ENCODE data around the gene KREMEN1. TPM values are rescaled to one million over a fixed set of nuclear protein-coding genes. Genes with fewer than 3 reads are reported as not detected.

KREMEN1 gene
- total and polyA plus RNA-seq, 10 of the 15 experiments (the other 5 are each of a cell fraction or from before 2014, with no cell fraction given) = 0.10 to 2.5 (median 0.20) TPM; not detected in 1

GRCh38 chr22:29130476-29130875 lies 57.6 kb downstream of the KREMEN1 start:
- no peaks in the 10 kb centered on the region for H3K79me2 ChIP-seq (ENCODE audit: control insufficient read depth, insufficient read depth, low read length)
- no peaks in the 10 kb centered on the region for H3K27me3 ChIP-seq (replicated peaks in 1 of 2; ENCODE audit: control insufficient read depth in 2 of 2, insufficient read depth in 2 of 2, low read length in 1 of 2)
- no peak overlapping the region for H3K9ac ChIP-seq (ENCODE audit: control insufficient read depth, insufficient read depth, low read length)
- in situ Hi-C loops (cut with MboI) (no loop called here), intact Hi-C loops (cut with micrococcal nuclease; ENCODE audit: unreplicated experiment) (no loop called here)
- H3K4me2 ChIP-seq (ENCODE audit: control insufficient read depth, insufficient read depth) = no peak overlapping the region
- ChIA-PET RAD21 (ENCODE audit: unreplicated experiment) (no interaction called here), CTCF (interaction anchor here (0.7 to 1.0 kb wide), 2 partner anchors 20 to 24 kb away, joined by 3 read pairs; no protein-coding TSS in a partner anchor), POLR2A (no interaction called here), SMC1A (ENCODE audit: uncharacterized antibody, unreplicated experiment) (interaction anchor here (0.7 to 1.6 kb wide), 3 partner anchors 14 to 48 kb away, joined by 3 read pairs; no protein-coding TSS in a partner anchor)
- H3K36me3 ChIP-seq (ENCODE audit: control insufficient read depth in 2 of 2, insufficient read depth in 2 of 2, low read length in 1 of 2) = no peaks in the 10 kb centered on the region
- no peaks in the 10 kb centered on the region for H3K4me1 ChIP-seq (ENCODE audit: control insufficient read depth, insufficient read depth, low read length)
- DNase-seq (ENCODE audit: low read depth, low spot score) (no peak), ATAC-seq (no peak), FAIRE-seq (no peak)
- H3K27ac ChIP-seq (ENCODE audit: control insufficient read depth, insufficient read depth) = no peak overlapping the region
- no peak overlapping the region for H2AFZ ChIP-seq (ENCODE audit: control insufficient read depth, low read depth, low read length)
- H4K20me1 ChIP-seq (ENCODE audit: control insufficient read depth, insufficient read depth) = no peaks in the 10 kb centered on the region
- H3K9me3 ChIP-seq (replicated peaks; ENCODE audit: control insufficient read depth, insufficient read depth, low read length) = no peaks in the 10 kb centered on the region
- BruUV-seq (replicated peaks) = no TSS peak
- WGBS (ENCODE audit: insufficient coverage, insufficient replicate concordance, low lambda C conversion rate, missing lambda C conversion rate) = 55% methylated on average over 4 of the region's 4 CpGs
- no peak overlapping the region for H3K4me3 ChIP-seq
- TF ChIP-seq, protein P1, sequence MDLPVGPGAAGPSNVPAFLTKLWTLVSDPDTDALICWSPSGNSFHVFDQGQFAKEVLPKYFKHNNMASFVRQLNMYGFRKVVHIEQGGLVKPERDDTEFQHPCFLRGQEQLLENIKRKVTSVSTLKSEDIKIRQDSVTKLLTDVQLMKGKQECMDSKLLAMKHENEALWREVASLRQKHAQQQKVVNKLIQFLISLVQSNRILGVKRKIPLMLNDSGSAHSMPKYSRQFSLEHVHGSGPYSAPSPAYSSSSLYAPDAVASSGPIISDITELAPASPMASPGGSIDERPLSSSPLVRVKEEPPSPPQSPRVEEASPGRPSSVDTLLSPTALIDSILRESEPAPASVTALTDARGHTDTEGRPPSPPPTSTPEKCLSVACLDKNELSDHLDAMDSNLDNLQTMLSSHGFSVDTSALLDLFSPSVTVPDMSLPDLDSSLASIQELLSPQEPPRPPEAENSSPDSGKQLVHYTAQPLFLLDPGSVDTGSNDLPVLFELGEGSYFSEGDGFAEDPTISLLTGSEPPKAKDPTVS (IDR thresholded peaks at IDR 0.05; ENCODE audit: low read depth, low read length) = no peak
- TF ChIP-seq NFYB (IDR thresholded peaks at IDR 0.05; ENCODE audit: insufficient read depth, low read depth, low read length) (no peak), CBX5 (IDR thresholded peaks at IDR 0.05; ENCODE audit: low read depth) (no peak), CREM (IDR thresholded peaks at IDR 0.05; ENCODE audit: low read depth) (no peak), NFYA (IDR thresholded peaks at IDR 0.05; ENCODE audit: borderline replicate concordance, low read depth, low read length) (no peak), RELB (IDR thresholded peaks at IDR 0.05; ENCODE audit: low read depth) (no peak), NRF1 (conservative IDR thresholded peaks at IDR 0.05; ENCODE audit: low read depth, low read length) (no peak), POLR2AphosphoS5 (IDR thresholded peaks at IDR 0.05; ENCODE audit: low read length) (no peak), ZNF207 (IDR thresholded peaks at IDR 0.05; ENCODE audit: borderline replicate concordance) (no peak), CUX1 (IDR thresholded peaks at IDR 0.05; ENCODE audit: insufficient replicate concordance, low read depth, low read length) (no peak)
- TF ChIP-seq, protein P2, sequence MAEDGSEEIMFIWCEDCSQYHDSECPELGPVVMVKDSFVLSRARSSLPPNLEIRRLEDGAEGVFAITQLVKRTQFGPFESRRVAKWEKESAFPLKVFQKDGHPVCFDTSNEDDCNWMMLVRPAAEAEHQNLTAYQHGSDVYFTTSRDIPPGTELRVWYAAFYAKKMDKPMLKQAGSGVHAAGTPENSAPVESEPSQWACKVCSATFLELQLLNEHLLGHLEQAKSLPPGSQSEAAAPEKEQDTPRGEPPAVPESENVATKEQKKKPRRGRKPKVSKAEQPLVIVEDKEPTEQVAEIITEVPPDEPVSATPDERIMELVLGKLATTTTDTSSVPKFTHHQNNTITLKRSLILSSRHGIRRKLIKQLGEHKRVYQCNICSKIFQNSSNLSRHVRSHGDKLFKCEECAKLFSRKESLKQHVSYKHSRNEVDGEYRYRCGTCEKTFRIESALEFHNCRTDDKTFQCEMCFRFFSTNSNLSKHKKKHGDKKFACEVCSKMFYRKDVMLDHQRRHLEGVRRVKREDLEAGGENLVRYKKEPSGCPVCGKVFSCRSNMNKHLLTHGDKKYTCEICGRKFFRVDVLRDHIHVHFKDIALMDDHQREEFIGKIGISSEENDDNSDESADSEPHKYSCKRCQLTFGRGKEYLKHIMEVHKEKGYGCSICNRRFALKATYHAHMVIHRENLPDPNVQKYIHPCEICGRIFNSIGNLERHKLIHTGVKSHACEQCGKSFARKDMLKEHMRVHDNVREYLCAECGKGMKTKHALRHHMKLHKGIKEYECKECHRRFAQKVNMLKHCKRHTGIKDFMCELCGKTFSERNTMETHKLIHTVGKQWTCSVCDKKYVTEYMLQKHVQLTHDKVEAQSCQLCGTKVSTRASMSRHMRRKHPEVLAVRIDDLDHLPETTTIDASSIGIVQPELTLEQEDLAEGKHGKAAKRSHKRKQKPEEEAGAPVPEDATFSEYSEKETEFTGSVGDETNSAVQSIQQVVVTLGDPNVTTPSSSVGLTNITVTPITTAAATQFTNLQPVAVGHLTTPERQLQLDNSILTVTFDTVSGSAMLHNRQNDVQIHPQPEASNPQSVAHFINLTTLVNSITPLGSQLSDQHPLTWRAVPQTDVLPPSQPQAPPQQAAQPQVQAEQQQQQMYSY (CRISPR knock-in tag; IDR thresholded peaks at IDR 0.05) = no peak
